ENCODE results near the gene FBL. TPM values are rescaled to one million over a fixed set of nuclear protein-coding genes. Genes with fewer than 3 reads are reported as not detected.

Gene FBL
- total and polyA plus RNA-seq, 10 of the 15 experiments (the other 5 are each of a cell fraction or from before 2014, with no cell fraction given) = 156 to 1,083 (median 478) TPM

GRCh38 chr19:39845933-39846677 lies at the start of gene FBL (continued):
- TF ChIP-seq SRF (IDR thresholded peaks at IDR 0.05; ENCODE audit: low read depth in 2 of 2, low read length in 2 of 2) = peak; percentile 43 to 91; a peak in 3 of 4 replicates
- TF ChIP-seq SUPT20H (IDR thresholded peaks at IDR 0.05; ENCODE audit: borderline replicate concordance, control insufficient read depth, low read depth, low read length) = no peak
- TF ChIP-seq MYC (IDR thresholded peaks at IDR 0.05; ENCODE audit: insufficient read depth, insufficient read length, insufficient replicate concordance, low read length, severe bottlenecking) = no peak
- no peak; the same call in 1 of the 2 replicates for TF ChIP-seq NKRF (conservative IDR thresholded peaks at IDR 0.05)
- no peak; a peak in 3 of 4 replicates for TF ChIP-seq IKZF2 (IDR thresholded peaks at IDR 0.05)
- no peak for TF ChIP-seq MYB (IDR thresholded peaks at IDR 0.05; ENCODE audit: borderline replicate concordance, low read depth, low read length)
- no peak for TF ChIP-seq ZSCAN29 (IDR thresholded peaks at IDR 0.05)
- no peak for TF ChIP-seq REST (IDR thresholded peaks at IDR 0.05; ENCODE audit: low read depth, low read length)
- TF ChIP-seq, protein P1, sequence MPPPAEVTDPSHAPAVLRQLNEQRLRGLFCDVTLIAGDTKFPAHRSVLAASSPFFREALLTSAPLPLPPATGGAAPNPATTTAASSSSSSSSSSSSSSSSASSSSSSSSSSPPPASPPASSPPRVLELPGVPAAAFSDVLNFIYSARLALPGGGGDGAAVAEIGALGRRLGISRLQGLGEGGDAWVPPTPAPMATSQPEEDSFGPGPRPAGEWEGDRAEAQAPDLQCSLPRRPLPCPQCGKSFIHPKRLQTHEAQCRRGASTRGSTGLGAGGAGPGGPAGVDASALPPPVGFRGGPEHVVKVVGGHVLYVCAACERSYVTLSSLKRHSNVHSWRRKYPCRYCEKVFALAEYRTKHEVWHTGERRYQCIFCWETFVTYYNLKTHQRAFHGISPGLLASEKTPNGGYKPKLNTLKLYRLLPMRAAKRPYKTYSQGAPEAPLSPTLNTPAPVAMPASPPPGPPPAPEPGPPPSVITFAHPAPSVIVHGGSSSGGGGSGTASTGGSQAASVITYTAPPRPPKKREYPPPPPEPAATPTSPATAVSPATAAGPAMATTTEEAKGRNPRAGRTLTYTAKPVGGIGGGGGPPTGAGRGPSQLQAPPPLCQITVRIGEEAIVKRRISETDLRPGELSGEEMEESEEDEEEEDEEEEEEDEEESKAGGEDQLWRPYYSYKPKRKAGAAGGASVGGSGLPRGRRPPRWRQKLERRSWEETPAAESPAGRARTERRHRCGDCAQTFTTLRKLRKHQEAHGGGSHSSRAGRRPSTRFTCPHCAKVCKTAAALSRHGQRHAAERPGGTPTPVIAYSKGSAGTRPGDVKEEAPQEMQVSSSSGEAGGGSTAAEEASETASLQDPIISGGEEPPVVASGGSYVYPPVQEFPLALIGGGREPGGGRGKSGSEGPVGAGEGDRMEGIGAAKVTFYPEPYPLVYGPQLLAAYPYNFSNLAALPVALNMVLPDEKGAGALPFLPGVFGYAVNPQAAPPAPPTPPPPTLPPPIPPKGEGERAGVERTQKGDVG (CRISPR knock-in tag; IDR thresholded peaks at IDR 0.05) = no peak
- no peak for TF ChIP-seq ZZZ3 (IDR thresholded peaks at IDR 0.05; ENCODE audit: control insufficient read depth, insufficient read length, low read depth)
- peak; percentile 37 for TF ChIP-seq SP1 (IDR thresholded peaks at IDR 0.05; ENCODE audit: low read depth, low read length)
- TF ChIP-seq USF2 (IDR thresholded peaks at IDR 0.05; ENCODE audit: borderline replicate concordance, low read depth, low read length) = no peak
- TF ChIP-seq, protein P2, sequence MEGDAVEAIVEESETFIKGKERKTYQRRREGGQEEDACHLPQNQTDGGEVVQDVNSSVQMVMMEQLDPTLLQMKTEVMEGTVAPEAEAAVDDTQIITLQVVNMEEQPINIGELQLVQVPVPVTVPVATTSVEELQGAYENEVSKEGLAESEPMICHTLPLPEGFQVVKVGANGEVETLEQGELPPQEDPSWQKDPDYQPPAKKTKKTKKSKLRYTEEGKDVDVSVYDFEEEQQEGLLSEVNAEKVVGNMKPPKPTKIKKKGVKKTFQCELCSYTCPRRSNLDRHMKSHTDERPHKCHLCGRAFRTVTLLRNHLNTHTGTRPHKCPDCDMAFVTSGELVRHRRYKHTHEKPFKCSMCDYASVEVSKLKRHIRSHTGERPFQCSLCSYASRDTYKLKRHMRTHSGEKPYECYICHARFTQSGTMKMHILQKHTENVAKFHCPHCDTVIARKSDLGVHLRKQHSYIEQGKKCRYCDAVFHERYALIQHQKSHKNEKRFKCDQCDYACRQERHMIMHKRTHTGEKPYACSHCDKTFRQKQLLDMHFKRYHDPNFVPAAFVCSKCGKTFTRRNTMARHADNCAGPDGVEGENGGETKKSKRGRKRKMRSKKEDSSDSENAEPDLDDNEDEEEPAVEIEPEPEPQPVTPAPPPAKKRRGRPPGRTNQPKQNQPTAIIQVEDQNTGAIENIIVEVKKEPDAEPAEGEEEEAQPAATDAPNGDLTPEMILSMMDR (IDR thresholded peaks at IDR 0.05 in 2 of 3, conservative IDR thresholded peaks at IDR 0.05 in 1 of 3; ENCODE audit: control insufficient read depth in 2 of 3, extremely low read depth in 1 of 3, insufficient read depth in 1 of 3, low read depth in 3 of 3, low read length in 3 of 3) = no peak
- no peak for TF ChIP-seq ZNF622 (IDR thresholded peaks at IDR 0.05)
- TF ChIP-seq RBBP5 (conservative IDR thresholded peaks at IDR 0.05) = no peak
- TF ChIP-seq SMAD1 (IDR thresholded peaks at IDR 0.05; ENCODE audit: low read depth, partially characterized antibody) = no peak

Measured in GM12878 (cell line).